Urothelium cell line (cell line): ENCODE data around the gene STON2.

Source experiments
- DNase-seq: peaks from one replicate; pipeline ENCODE4 v3.0.0; 2011; ENCODE audit warnings: low spot score, mixed read lengths
- FAIRE-seq: peaks from 2 replicates; lab custom pipeline; 2011; peaks lifted over from hg19 to GRCh38; lab: Jason Lieb, UNC

STON2 gene

GRCh38 chr14:81337073-81337472, 63.1 kb downstream of the STON2 start:
- FAIRE-seq = no peak
- no peak for DNase-seq

DNA sequence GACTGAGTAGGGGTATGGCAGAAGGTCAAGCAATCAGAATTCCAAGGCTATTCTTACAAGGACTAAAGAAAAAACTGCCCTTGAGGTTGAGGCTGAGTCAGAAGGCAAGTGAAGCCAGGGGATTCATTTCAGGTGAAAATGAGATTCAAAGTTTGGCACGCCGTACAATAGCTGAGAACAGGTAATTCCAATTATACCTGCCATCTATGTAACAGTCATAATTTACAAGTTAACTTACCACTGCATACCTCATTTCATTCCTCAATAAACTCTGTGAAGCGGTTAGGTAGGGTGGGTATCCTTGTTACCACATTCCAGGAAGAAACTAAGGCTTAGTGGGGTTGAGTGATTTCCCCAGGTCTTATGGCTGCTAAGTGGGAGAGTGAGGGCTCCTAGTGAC, 64.1 kb downstream of the STON2 start:
- FAIRE-seq (no peak), DNase-seq (no peak)

GRCh38 chr14:81332725-81333124, 67.4 kb downstream of the STON2 start:
- no peak for FAIRE-seq
- DNase-seq = no peak

DNA sequence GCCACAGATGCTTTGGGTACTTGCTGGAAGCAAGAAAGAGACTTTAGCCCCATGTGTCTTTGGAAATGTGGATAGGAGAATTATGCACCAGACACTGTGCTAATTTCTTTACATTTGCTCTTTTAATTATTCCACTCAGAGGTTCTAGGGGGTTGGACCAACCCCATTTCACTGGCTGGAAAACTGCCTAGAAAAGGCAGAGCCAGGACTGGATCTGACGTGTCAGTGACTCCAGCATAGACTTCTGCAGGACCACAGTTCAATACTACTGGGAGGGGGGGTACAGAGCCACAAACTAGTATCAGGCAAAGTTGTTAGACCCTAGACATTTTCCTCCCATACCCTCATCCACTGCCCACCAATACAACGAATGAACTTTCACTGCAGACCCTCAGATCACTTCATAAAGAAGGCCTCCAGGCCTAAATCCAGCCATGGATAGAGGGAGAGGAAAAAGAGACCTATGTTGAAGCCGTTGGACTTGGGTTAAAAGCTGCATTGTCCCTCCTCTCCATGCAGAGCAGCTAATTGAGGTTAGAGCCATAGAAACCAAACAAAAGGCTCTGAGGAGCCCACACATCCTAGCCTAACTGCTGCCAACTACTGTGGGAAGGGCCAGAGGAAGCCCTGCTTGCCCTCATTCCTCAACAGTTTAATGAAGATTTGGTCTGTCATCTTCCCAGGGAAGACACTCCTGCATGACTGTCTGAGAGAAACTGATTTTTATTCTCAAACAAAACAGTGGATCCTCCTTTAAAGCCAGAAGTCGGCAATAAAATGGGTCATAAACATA, 68.7 kb downstream of the STON2 start:
- FAIRE-seq (no peak), DNase-seq (no peak)

GRCh38 chr14:81330619-81331122, 69.5 kb downstream of the STON2 start:
- no peak for FAIRE-seq
- DNase-seq = no peak

- FAIRE-seq (no peak), DNase-seq (no peak)
Measured at GRCh38 chr14:81329640-81330381, 70.3 kb downstream of the STON2 start.

DNA sequence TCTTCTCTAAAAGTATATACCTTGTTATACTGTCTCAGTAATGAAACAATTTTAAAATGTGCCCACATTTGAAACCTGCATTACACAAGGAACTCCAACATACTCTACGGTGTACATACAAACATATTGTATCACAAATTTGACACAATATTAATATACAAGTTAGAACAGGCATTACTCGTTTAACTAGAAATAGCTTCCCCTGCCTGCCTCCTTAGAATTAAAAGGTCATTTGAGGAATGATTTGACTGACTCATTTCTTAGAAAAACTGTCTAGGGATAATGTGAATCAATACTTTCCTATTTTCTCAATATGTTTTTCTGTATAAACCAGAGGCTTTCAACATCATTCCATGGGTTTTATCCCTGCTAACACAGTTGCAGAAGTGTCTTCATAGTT, 73.7 kb downstream of the STON2 start:
- DNase-seq (no peak), FAIRE-seq (no peak)

DNA sequence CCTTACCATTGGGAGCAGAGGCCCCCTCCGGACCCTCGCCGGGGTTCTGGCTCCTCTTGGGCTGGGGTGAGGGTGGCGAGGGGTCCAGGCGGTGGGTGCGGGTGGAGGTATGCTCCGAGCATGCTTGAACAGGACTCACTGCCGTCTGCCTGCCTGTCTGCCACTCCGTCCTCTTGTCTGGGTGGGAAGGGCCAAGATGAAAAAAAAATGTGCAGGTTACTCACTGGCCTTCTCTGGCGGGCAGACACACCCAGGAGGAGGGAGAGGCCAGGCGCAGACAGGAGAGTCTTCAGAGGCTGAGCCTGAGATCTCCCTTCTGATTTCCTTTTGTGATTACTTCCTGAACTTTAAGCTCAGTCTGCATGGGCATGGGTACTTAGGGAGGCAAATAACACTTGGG, 76.1 kb downstream of the STON2 start:
- peak; percentile 89 for DNase-seq
- FAIRE-seq = no peak

GRCh38 chr14:81323093-81323492, 77.0 kb downstream of the STON2 start:
- DNase-seq = no peak
- no peak for FAIRE-seq

DNA sequence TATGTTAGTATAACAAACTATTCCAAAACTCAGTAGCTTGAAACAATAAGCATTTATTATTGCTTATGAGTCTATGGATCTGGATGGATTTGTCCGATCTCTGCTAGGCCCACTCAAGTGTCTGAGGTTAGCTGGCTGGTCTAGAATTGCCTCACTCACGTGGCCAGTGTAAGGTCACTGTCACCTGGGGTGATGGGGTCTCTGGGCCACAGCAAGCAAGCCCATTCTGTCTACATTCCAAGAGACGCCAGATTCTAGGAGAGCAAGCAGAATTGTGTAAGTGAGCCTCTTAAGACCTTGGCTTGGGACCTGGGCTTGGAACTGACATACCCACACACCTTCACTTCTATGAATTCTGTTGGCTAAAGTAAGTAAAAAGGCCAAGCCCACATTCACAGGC, 80.2 kb downstream of the STON2 start:
- no peak for DNase-seq
- no peak for FAIRE-seq

DNA sequence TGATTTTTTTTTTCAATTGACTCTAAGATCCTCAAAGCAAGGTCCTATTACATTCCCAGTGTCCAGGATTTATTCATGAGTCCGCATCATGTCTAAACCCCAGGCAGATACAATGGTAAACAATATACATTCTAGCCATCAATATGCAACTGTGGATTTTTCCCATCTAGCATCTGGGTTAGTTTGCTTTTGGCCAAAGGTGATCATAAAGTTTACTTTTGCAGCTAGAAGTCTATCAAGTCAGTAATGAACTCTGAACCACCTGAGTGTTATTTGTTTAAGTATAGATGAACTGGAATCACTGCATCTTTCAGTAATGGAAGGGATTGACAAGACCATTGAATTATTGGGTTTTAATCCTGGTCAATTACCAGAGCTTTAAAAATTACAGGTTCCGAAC, 80.8 kb downstream of the STON2 start:
- DNase-seq (no peak), FAIRE-seq (no peak)

DNA sequence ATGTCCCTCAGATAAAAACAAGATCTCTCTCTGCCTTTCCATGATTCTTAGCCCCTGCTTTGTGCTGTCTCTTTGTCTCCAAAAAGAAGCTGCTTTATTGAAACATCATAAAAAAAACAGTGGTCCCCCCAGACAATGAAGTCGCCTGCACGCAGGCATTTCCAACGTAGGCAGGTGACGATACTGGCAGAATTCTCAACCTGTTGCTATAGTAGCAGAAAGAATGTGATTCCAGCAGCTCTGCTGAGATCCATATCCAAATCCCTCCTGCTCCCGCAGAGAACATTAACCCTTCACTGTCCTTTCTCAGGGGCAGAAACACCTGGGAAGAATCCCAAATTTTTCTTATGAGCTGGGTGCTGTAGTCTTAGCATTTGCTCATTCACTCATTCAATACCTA, 84.8 kb downstream of the STON2 start:
- FAIRE-seq (no peak), DNase-seq (no peak)

DNA sequence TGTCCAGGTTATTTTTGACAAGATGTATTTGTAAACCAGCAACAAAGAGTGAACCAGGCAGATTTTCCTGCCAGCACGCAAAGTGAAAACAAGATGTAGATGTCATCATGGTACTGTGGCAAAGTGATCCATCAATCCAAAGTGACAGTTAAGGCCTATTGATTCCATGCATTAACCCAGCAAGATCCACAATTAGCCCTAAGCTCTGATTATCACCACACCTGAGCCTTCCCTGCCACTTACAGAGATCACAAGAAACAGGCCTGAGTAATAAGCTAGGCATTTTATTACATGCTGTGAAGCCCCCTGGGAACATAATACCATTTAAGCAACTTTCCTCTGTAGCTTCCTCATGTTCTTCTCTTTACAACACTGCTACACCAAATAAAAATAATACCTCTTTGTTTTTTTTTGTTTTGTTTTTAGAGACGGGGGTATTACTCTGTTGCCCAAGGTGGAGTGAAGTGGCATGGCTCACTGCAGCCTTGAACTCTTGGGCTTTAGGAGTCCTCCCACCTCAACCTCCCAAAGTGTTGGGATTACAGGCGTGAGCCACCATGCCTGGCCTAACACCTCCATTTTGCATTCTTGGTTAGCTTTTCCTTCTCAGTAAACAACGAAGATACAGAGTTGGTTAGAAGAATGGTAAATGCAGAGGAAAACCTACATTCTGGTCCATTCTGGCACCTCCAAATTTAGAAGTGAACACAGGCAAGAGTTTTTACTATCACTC, 85.5 kb downstream of the STON2 start:
- no peak for FAIRE-seq
- no peak for DNase-seq

DNA sequence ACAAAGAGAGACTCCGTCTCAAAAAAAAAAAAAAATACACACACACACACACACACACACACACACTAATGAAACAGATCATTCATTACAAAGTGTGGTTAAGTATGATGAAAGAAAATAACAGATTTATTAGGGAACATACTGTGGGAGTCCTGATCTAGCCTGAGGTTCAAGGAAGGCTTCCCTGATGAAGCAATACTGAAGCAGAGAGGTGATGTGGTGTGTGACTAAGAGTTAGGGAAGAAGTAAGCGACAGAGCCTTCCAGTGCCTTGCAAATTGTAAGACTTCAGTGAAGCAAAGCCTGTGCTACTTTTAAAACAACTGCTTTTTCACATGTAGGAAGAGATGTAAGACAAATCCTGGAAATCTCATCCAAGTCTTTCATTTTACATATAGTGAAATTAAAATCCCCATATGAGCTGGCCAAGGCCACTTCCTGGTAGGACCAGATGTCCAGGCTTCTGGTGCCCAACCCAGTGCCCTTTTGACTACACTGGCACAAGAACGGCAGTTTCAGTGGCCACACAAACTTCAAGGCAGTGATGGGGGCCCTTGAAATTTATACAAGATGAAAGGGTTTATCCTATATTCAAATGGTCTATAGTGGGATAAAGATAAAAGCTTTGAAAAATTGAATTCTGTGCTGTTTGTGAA, 86.2 kb downstream of the STON2 start:
- FAIRE-seq = no peak
- DNase-seq = no peak

GRCh38 chr14:81313200-81313599, 86.9 kb downstream of the STON2 start:
- DNase-seq (no peak), FAIRE-seq (no peak)

GRCh38 chr14:81312289-81312876, 87.7 kb downstream of the STON2 start:
- DNase-seq (no peak), FAIRE-seq (no peak)

DNA sequence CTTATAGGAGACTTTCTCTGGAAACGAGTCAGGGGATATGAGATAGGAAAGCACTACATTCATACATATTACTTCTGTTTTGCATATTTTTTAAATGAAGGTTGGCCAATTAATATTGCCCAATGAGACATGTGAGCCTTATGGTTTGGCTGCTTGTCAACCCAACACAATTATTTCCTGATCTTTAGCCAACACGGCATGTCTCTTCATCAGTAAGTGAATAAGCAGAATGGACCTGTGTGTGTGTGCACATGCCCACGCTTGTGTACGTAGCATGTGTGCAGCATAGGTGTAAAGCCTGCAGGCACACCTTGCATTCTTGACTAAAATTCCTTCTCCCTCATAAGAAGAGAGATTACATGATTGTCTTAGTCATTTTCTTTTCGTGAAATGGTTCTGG, 88.3 kb downstream of the STON2 start:
- DNase-seq = no peak
- FAIRE-seq = no peak

GRCh38 chr14:81311141-81311540, 89.0 kb downstream of the STON2 start:
- FAIRE-seq (no peak), DNase-seq (no peak)

GRCh38 chr14:81310606-81311005, 89.5 kb downstream of the STON2 start:
- no peak for DNase-seq
- no peak for FAIRE-seq

GRCh38 chr14:81309511-81309910, 90.6 kb downstream of the STON2 start:
- no peak for DNase-seq

GRCh38 chr14:81305743-81306142, 94.4 kb downstream of the STON2 start:
- DNase-seq = no peak
- FAIRE-seq = no peak

More at GRCh38 chr14:81309511-81309910, 90.6 kb downstream of the STON2 start:
- no peak for FAIRE-seq
